HG02571 (cell line): ENCODE results near the gene SH3BP4.
"Not testable (repeated sequence)": the region's sequence is repeated elsewhere in the genome, so short reads cannot be mapped to it uniquely, and the experiment has no call there.

Experiments used
- ATAC-seq: cut with Tn5 transposase; IDR thresholded peaks from one replicate; pipeline ENCODE4 v1.9.1; 2021; ENCODE audit warnings: mild to moderate bottlenecking, moderate library complexity; ENCODE audit not compliant: unreplicated experiment

SH3BP4 gene

GRCh38 chr2:235010117-235010714, 58.4 kb downstream of the SH3BP4 start:
- ATAC-seq = no peak

GRCh38 chr2:235011607-235011928, 59.8 kb downstream of the SH3BP4 start:
- no peak for ATAC-seq

- ATAC-seq = no peak
These were observed 60.3 kb downstream of the SH3BP4 start for GRCh38 chr2:235011929-235012631.

DNA sequence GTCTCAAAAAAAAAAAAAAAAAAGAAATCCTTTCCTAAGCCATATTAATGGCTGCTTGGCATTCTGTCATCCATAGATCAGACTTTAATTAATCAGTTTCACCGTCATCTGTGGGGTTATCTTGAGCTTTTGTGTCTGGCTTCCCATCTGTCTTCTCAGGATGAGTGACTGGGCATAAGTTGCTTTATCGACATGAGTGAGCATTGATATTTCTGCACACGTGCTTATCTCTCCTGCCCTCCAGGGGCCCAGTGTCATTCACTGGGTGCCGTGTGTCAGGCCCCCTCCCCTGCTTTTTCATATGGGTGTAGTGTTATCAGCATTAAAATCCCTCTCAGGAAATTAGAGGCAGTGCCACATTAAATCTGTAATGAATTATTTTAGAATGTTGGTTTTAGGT, 65.6 kb downstream of the SH3BP4 start:
- no peak for ATAC-seq

DNA sequence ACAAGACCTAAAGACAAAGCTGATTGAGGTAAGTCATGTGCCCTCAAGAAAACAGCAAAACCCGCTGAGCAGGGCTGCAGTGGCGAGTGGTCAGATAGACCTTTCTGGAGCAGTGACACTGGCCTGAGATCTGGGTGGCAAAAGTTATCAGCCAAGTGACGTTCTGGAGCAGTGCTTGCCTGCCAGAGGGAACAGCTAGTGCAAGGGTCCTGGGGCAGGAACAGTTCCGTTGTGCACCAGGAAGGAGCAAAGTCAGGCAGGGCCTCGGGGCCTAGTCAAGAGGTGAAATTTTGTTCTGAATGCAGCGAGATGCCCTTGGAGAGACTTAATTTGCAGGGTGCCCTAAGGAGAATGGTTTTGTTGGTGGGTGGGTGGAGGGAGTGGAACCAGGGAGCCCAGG, 67.0 kb downstream of the SH3BP4 start:
- ATAC-seq = no peak

DNA sequence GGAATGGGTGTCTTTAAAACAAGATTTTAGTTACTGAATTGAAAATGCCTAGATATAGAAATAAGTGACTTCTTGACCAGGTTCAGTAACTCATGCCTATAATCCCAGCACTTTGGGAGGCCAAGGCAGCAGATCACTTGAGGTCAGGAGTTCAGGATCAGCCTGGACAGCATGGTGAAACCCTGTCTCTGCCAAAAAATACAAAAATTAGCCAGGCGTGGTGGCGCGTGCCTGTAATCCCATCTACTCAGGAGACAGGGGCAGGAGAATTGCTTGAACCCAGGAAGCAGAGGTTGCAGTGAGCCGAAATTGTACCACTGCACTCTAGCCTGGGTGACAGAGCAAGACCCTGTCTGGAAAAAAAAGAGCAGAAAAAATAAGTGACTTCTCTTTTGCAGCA, 68.3 kb downstream of the SH3BP4 start:
- ATAC-seq = not testable (repeated sequence)

- no peak for ATAC-seq
These were observed 69.9 kb downstream of the SH3BP4 start for GRCh38 chr2:235021752-235022151.

DNA sequence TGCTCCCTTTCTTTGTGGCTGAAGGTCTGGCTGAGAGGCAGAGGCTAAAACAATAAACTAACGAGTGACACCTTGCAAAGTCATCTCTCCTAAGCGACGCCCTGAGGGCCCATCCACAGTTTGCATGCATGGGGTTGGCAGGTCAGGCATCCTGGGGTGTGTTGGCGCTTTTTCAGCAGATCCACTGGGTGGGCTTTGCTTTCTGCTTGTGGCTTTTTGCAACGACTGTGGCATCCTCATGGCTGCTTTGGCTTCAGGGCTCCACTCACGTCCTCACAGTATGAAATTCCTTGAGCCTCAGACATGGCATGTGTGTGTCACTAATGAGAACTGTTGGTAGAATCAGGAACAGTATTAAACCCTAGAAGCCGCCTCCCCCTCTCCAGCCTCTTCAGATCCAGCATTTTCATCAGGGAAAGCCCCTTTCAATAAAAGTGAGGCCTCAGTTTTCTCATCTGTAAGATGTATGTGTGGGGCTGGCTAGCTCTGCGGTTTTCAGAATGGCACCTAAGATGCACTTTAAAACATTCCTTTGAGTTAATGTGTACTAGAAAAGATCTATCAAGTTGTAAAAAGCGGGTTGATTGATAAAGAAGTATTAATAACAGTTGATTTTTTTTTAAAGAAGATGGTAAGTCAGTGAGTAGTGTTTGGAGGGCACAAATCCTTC, 72.5 kb downstream of the SH3BP4 start:
- no peak for ATAC-seq

DNA sequence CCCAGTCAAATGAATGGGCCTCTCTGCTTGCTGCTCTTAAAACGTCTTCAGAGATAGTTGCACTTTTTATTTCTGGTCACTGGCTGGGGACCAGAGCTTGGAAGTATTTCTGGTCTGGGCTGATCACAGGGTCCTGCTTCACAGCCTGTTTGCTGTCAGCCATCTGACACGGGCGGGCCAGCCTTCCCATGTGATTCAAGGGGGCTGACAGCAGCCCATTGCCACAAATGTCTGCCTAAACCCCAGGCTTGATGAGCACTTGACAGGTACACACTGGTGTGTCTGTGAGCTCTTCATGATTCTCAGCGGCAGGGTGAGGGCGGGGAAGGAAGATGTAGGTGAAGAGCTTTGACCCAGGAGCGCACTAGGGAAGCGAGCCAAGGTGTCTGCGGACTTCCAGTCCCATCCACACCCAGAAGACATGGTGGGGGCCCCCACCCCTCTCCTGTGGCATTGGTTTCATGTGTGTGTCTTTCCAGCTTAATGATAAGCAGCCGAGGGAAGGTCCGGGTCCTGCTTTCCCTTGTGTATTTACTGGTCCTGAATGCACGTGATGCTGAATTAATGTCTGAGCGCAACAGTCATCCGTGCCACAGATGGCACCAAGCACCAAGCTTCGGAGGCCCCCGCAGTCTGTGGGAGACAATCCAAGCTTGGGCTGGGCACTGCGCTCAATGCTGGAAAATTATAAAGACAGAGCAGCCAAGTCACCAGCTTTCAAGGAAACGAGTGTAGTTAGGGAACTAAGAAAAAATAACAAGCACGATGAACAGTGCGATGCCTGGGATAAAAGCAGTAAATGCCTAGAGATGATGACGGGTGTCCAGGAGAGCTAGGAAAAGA, 73.3 kb downstream of the SH3BP4 start:
- no peak for ATAC-seq

GRCh38 chr2:235025800-235026536, 74.2 kb downstream of the SH3BP4 start:
- ATAC-seq = no peak

DNA sequence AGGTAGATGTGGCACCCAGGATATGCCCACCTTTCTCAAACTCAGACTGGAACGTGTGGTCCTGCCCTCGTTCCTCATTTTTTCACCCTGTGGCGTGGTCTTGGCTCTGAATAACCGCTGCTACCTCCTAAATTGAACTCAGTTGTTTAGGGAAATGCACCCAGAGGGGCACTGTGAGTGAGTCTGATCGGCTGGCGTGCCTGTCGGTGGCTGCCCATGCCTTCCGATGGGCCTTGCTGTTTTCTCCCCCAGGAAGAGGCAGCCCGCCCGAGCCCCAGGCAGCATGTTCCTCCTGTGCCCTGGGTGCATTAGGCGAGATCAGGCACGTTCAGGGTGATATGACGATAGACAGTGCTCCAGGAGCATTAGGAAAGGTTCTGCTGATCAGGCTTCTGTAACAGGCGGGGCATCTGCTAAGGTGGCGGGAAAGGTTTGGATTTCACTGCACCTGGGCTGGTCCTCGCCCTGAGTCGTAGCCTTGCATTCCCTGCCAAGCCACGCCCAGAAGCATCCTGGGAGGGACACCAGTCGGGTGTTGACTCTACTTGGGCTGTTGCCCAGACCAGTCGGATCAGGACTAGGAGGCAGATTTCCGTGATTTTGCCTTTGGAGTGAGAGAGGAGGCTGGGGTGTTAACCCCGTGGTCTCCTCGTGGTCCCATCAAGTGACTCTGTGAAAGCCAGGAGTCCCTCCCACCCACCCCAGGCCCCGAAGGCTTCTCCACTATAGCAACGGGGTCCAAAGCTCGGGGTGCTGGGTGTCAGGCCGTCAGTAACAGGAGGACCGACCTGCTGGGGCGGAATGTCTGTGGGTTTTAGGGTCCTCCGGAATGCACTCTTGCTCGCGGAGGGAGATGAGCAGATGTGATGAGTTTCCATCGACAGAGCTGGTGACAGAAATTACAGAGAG, 75.1 kb downstream of the SH3BP4 start:
- ATAC-seq = no peak

DNA sequence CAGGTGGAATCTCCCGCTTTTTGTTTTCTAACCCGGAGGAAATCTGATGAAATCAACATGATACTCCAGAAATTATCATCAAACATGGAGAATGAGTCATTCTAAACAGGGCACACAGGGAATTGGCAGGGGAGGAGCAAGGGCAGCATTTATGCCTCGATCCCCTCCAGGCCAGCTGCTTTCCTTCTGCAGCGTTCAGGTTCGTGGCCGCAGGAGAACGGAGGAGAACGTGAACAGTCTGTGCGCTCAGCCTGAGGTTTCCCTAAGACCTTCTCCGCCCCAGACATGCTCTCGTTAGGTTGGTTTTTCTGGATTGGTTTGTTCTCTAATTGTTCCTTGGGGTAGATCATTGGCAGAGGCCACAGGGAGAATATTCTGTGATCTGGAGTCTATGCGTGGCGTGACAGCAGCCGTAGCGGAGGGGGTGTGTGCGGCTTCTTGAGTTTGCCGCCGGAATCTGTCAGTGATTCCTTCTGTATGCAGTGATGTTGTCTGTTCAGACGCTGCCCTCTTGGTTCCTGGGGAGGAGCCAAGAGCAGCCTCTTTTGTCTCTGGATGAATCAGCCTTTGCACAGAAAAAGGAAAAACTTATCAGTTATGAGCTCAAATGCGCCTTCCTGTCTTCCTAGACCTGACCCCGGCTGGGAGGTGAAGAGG, 75.9 kb downstream of the SH3BP4 start:
- ATAC-seq = no peak

DNA sequence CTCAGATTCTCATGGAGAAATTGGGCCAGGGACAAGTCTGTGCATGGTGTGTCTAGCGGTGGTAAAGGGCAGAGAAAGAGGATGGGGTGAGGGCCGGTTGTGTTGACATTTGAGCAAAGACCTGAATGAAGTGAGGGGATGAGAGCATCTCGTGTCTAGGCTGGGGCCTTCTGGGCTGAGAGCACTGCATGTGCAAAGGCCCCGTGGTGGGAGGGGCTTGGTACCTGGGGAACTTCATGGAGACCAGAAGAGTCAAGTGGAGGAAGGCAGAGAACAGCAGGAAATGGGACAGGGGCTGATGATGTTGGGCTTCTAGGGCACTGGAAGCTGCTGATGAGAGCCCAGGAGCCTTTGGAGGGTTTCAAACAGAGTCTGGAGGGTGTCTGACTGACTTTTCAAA, 76.8 kb downstream of the SH3BP4 start:
- ATAC-seq = no peak

DNA sequence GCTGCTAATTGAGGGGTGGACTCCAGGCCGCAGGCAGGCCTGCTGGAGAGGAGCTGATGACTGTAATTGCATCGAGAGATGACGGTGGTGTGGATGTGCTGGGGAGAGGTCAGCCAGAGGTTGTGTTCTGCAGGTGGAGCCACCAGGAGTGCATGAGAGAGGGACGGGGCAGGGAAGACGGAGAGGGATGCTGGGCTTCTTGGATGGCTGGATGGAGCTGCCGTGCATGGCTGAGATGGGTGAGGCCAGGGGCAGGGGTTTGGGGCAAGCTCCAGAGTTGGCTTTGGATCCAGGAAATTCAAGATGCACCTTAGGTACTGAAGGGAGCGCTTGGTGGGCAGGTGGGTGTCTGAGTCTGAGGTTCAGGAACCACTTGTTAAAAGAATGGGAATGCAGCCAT, 77.2 kb downstream of the SH3BP4 start:
- no peak for ATAC-seq

DNA sequence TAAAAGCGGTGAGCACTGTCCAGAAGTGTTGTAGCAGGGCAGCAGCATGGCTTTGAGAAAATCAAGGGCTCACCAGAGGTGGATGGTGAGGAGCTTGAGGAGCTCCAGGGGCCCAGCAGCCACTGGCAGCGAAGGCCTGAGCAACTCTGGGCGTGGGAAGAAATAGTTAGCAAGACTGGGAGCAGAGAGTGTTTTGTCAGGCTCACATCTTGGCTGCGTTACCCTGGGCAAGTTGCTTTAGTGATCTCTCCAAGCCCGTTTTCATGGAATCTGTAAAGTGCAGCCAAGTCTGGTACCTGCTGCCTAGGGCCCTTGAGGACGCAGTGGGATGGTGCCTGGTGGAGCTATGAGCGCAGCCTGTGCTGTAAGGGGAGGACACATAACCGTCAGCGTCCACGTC, 78.3 kb downstream of the SH3BP4 start:
- ATAC-seq = no peak

DNA sequence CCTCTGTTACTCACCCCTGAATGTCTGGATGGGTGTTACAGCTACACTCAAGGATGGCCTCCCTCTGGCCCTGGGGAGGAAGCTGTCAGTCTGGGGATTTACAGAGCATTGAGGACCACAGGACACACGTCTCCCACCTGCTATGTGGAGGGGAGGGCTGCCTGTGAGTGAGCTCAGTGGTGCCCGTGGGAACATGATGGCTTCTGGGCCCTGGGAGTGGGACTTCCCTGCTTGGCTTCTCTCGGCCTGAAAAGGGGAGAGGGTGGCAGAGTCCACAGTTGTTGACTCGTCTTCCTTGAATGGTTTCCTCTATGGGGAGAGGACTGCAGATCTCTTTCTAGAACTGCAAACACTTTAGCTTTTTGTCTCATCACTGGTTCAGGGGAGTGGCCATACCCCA, 79.1 kb downstream of the SH3BP4 start:
- no peak for ATAC-seq

DNA sequence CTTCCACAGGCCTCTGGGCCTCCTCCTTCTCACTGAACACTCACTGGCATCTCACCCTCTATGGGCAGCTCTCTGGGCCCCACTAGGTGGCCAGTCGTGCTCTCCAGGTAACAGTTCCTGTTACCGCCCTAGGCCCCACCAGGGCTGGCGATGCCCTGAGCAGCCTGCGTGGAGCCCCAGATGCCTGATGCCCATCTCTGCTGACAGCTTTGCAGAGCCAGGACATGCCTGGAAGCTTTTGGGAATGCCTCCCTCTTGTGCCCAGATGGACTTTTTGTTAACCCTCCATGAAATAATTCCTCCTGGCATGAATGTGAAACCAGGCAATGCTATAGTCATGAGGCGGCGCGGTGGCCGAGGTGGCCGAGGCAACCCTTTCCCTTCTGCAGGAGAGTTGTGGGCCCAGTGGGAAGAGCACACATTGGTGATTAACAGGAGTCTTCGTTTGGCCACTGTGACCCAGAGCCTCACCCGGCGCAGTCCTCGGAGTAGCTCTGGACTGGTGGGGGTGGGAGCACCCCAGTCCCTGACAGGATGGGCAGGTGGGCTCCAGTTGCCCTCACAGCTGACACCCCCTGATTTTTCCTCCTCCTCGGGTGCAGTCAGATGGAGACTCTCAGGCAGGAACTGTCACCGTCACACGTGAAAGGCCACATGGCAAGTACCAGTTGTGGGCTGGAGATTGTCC, 80.0 kb downstream of the SH3BP4 start:
- ATAC-seq = no peak

DNA sequence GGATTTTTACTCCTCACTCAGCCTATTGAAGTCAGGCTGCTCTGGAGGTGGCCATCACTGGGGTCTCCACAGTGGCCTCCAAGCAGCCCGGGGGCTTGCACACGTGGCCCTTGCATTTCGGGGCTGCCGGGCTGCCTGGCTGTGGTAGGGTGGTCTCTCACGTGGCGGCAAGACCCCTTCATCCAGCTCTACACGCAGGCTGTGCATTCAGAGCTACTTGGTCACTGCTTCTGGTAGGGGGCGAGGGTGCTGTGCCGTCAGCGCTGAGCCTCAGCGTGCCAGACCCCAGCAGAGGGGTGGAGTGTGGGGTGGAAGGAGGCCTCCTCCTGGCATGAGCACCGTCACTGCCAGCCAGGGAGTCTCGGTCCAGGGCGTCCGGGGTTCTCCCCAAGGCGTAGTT, 80.6 kb downstream of the SH3BP4 start:
- no peak for ATAC-seq

DNA sequence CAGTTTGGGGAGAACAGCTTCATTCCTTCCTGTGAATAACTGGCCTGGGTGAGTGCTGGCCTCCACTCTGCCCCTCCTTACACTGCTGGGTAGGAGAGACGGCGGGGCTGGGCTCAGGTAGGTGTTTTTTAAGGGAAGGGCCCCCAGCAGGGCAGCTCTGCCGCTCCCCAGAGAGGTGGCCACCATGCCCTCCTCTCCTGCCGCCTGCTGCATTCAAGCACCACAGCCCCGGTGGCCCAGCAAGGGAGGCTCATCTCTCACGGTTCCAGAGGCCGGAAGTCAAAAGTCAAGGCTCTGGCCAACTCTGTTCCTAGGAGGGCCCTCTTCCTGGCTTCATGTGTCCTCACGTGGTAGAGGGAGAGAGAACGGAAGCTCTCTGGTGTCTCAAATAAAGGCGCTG, 81.1 kb downstream of the SH3BP4 start:
- no peak for ATAC-seq
